Upper lobe of left lung (tissue), 4 donors: ENCODE data around the gene NKD2.

Experiments used
- CTCF ChIP-seq, 6 experiments: fragments of 450-650 bp in 4 of 6; fragments of 200-600 bp in 2 of 6; sonication (generic) in 2 of 6; IDR thresholded peaks; one replicate each; pipeline ENCODE4 v1.5.1; 2016 to 2019; ENCODE audit warnings: antibody characterized with exemption in 6 of 6
- EP300 ChIP-seq, 4 donors: sonication (generic); formaldehyde crosslinking; IDR thresholded peaks; one replicate each; pipeline ENCODE4 v1.5.1; 2017; ENCODE audit warnings: antibody characterized with exemption in 4 of 4, control low read depth in 2 of 4
- POLR2A ChIP-seq, 4 donors: fragments of 450-650 bp; IDR thresholded peaks; one replicate each; pipeline ENCODE4 v1.5.1; 2016 to 2017; ENCODE audit warnings: antibody characterized with exemption in 4 of 4, mild to moderate bottlenecking in 2 of 4
- POLR2AphosphoS5 ChIP-seq, 2 donors: sonication (generic); formaldehyde crosslinking; IDR thresholded peaks; one replicate each; pipeline ENCODE4 v1.5.1; 2017; ENCODE audit warnings: antibody characterized with exemption in 2 of 2

GRCh38 chr5:1010641-1011046 lies 2.0 kb downstream of the NKD2 start:
- TF ChIP-seq CTCF (IDR thresholded peaks at IDR 0.05) = no peak
- TF ChIP-seq POLR2AphosphoS5 (IDR thresholded peaks at IDR 0.05) = no peak
- no peak for TF ChIP-seq EP300 (IDR thresholded peaks at IDR 0.05)
- TF ChIP-seq POLR2A (IDR thresholded peaks at IDR 0.05) = no peak
